H1 (cell line): Measurements from ENCODE around the gene ZNF593. TPM values are rescaled to one million over a fixed set of nuclear protein-coding genes. Genes with fewer than 3 reads are reported as not detected.
A peak's percentile ranks its signal among the peaks of the same experiment; 100 is the strongest.

Experiments
- CTCF ChIA-PET: fragments of 300-600 bp; sonication (Branson Sonifier 250); formaldehyde crosslinking; loops from one replicate; lab custom pipeline; 2021; ENCODE audit not compliant: partially characterized antibody; lab: Charles Lee
- POLR2A ChIA-PET: fragments of 300-600 bp; sonication (Branson Sonifier 250); formaldehyde crosslinking; loops from one replicate; lab custom pipeline; 2021; ENCODE audit warnings: inconsistent platforms; ENCODE audit not compliant: partially characterized antibody; lab: Charles Lee
- DNase-seq, 2 experiments: peaks; one replicate each; pipeline versions ENCODE4 v3.0.0 to v3.0.0-alpha.2; 2010 to 2022; ENCODE audit warnings: low spot score in 2 of 2, low read depth in 1 of 2, mixed read lengths in 1 of 2
- FAIRE-seq: peaks from 2 replicates; lab custom pipeline; 2011; peaks lifted over from hg19 to GRCh38; lab: Jason Lieb, UNC
- H2AFZ ChIP-seq: 2 replicates; pipeline ENCODE4 v1.8.1; 2012; ENCODE audit warnings: low read length, inconsistent platforms
- H2AK5ac ChIP-seq: 2 replicates; pipeline ENCODE4 v1.6.1; 2013; ENCODE audit warnings: low read depth, low read length
- H2BK120ac ChIP-seq: replicated peaks from 2 replicates; pipeline ENCODE3; 2013; ENCODE audit warnings: low read depth, low read length, inconsistent platforms
- H2BK12ac ChIP-seq: 2 replicates; pipeline ENCODE4 v1.6.1; 2013; ENCODE audit warnings: low read depth, low read length
- H2BK15ac ChIP-seq: 2 replicates; pipeline ENCODE4 v1.6.1; 2013; ENCODE audit warnings: low read length
- H2BK20ac ChIP-seq: 2 replicates; pipeline ENCODE4 v1.6.1; 2013; ENCODE audit warnings: low read length
- H2BK5ac ChIP-seq: 2 replicates; pipeline ENCODE4 v1.6.1; 2013; ENCODE audit warnings: low read depth, low read length
- H3K14ac ChIP-seq: 2 replicates; pipeline ENCODE4 v1.6.1; 2013; ENCODE audit warnings: inconsistent platforms; ENCODE audit not compliant: insufficient read length
- H3K18ac ChIP-seq: 2 replicates; pipeline ENCODE4 v1.6.1; 2013; ENCODE audit warnings: low read length; ENCODE audit errors: extremely low read depth
- H3K23ac ChIP-seq: 2 replicates; pipeline ENCODE4 v1.6.1; 2013; ENCODE audit warnings: inconsistent platforms; ENCODE audit not compliant: insufficient read length
- H3K23me2 ChIP-seq: 2 replicates; pipeline ENCODE4 v1.6.1; 2013; ENCODE audit warnings: low read depth, low read length
- H3K27ac ChIP-seq: 2 replicates; pipeline ENCODE4 v1.6.1; 2011; ENCODE audit warnings: low read depth, low read length, inconsistent platforms
- H3K27me3 ChIP-seq, 4 experiments: replicated peaks in 1 of 4; 1 replicate in 1 of 4; 2 replicates in 3 of 4; pipeline versions ENCODE4 v1.6.1 to v1.8.1; 2011 to 2013; ENCODE audit warnings: low read length in 3 of 4, mild to moderate bottlenecking in 3 of 4, inconsistent platforms in 2 of 4, mixed read lengths in 2 of 4, moderate library complexity in 1 of 4; ENCODE audit not compliant: control insufficient read depth in 3 of 4, insufficient read depth in 3 of 4; ENCODE audit errors: extremely low read depth in 1 of 4
- H3K36me3 ChIP-seq, 4 experiments: 2 replicates each; pipeline versions ENCODE4 v1.6.1 to v1.8.1; 2011 to 2013; ENCODE audit warnings: mild to moderate bottlenecking in 4 of 4, low read length in 3 of 4, moderate library complexity in 2 of 4, control low read depth in 1 of 4, inconsistent platforms in 1 of 4; ENCODE audit not compliant: insufficient read depth in 4 of 4, control insufficient read depth in 2 of 4
- H3K4ac ChIP-seq: replicated peaks from 2 replicates; pipeline ENCODE3; 2013; ENCODE audit warnings: low read length, low read depth, mixed read lengths, inconsistent platforms; ENCODE audit not compliant: insufficient read length
- H3K4me1 ChIP-seq, 4 experiments: replicated peaks in 1 of 4; 1 replicate in 1 of 4; 2 replicates in 3 of 4; pipeline versions ENCODE4 v1.6.1 to v1.8.1; 2011 to 2013; ENCODE audit warnings: low read length in 3 of 4, inconsistent platforms in 2 of 4, mixed read lengths in 1 of 4; ENCODE audit not compliant: insufficient read depth in 4 of 4, control insufficient read depth in 3 of 4
- H3K4me2 ChIP-seq, 2 experiments: 2 replicates each; pipeline versions ENCODE4 v1.6.1 to v1.8.1; 2011 to 2013; ENCODE audit warnings: low read depth in 2 of 2, low read length in 2 of 2, control low read depth in 1 of 2, inconsistent platforms in 1 of 2, mild to moderate bottlenecking in 1 of 2; ENCODE audit not compliant: insufficient read depth in 1 of 2
- H3K4me3 ChIP-seq, 4 experiments: fragments of 200-600, 300-600 bp in 1 of 4; sonication (generic), shearing (Covaris generic), sonication (Bioruptor Twin) in 1 of 4; 2 replicates each; pipeline versions ENCODE4 v1.5.1 to v1.8.1; 2011 to 2016; ENCODE audit warnings: low read length in 4 of 4, low read depth in 3 of 4, control low read depth in 2 of 4, inconsistent platforms in 2 of 4, mild to moderate bottlenecking in 2 of 4, mixed read lengths in 1 of 4, moderate library complexity in 1 of 4; ENCODE audit not compliant: insufficient read depth in 2 of 4; ENCODE audit errors: extremely low read depth in 1 of 4
- H3K56ac ChIP-seq: replicated peaks from 2 replicates; pipeline ENCODE3; 2013; ENCODE audit warnings: low read depth, mild to moderate bottlenecking, mixed read lengths, low read length, inconsistent platforms; ENCODE audit not compliant: insufficient read length
- H3K79me1 ChIP-seq: 2 replicates; pipeline ENCODE4 v1.6.1; 2013; ENCODE audit warnings: low read depth, low read length, control low read depth
- H3K79me2 ChIP-seq, 2 experiments: 2 replicates each; pipeline versions ENCODE4 v1.6.1 to v1.8.1; 2012 to 2013; ENCODE audit warnings: low read length in 2 of 2, mild to moderate bottlenecking in 2 of 2, inconsistent platforms in 1 of 2; ENCODE audit not compliant: insufficient read depth in 2 of 2, control insufficient read depth in 1 of 2
- H3K9ac ChIP-seq, 4 experiments: replicated peaks in 1 of 4; 1 replicate in 1 of 4; 2 replicates in 3 of 4; pipeline versions ENCODE4 v1.6.1 to v1.8.1; 2011 to 2013; ENCODE audit warnings: low read depth in 3 of 4, low read length in 3 of 4, control low read depth in 2 of 4, mild to moderate bottlenecking in 2 of 4, moderate library complexity in 2 of 4, inconsistent platforms in 1 of 4; ENCODE audit errors: extremely low read depth in 1 of 4
- H3K9me3 ChIP-seq, 2 experiments: 2 replicates each; pipeline versions ENCODE4 v1.6.1 to v1.8.1; 2012 to 2013; ENCODE audit warnings: mild to moderate bottlenecking in 2 of 2, moderate library complexity in 2 of 2, control low read depth in 1 of 2, inconsistent platforms in 1 of 2, low read depth in 1 of 2, low read length in 1 of 2, mixed read lengths in 1 of 2; ENCODE audit not compliant: insufficient read depth in 2 of 2
- H4K20me1 ChIP-seq, 2 experiments: replicated peaks in 1 of 2; 2 replicates each; pipeline versions ENCODE3 to v1.8.1; 2011 to 2013; ENCODE audit warnings: inconsistent platforms in 2 of 2, low read length in 2 of 2, mild to moderate bottlenecking in 1 of 2; ENCODE audit not compliant: insufficient read depth in 2 of 2, control insufficient read depth in 1 of 2
- H4K5ac ChIP-seq: 2 replicates; pipeline ENCODE4 v1.6.1; 2013; ENCODE audit warnings: low read length, low read depth, mixed read lengths, inconsistent platforms; ENCODE audit not compliant: insufficient read length
- H4K8ac ChIP-seq: 2 replicates; pipeline ENCODE4 v1.8.0; 2013; ENCODE audit warnings: mild to moderate bottlenecking, moderate library complexity, low read length, inconsistent platforms; ENCODE audit not compliant: insufficient read depth; ENCODE audit errors: extremely low read depth
- H4K91ac ChIP-seq: replicated peaks from 2 replicates; pipeline ENCODE3; 2013; ENCODE audit warnings: low read length, mixed read lengths, inconsistent platforms; ENCODE audit not compliant: insufficient read length
- NRF1 ChIP-seq: IDR thresholded peaks from 2 replicates; pipeline ENCODE4 v1.6.1; 2011; ENCODE audit warnings: mild to moderate bottlenecking, low read depth, low read length, improper control_type of control experiment
- SUZ12 ChIP-seq: fragments of 200-600 bp; sonication (generic); IDR thresholded peaks from 2 replicates; pipeline ENCODE4 v1.6.1; 2012; ENCODE audit warnings: mild to moderate bottlenecking, inconsistent platforms, low read length, moderate library complexity, mixed read lengths
- WGBS, 2 experiments: shearing (Covaris generic) in 1 of 2; methylation state at CpG; one replicate each; pipeline versions ENCODE4 v1.1.6 to v1.1.7; 2013 to 2015; ENCODE audit warnings: low lambda C conversion rate in 2 of 2, mixed read lengths in 2 of 2, inconsistent platforms in 1 of 2, low coverage in 1 of 2, missing lambda C conversion rate in 1 of 2; ENCODE audit not compliant: insufficient replicate concordance in 2 of 2, insufficient coverage in 1 of 2, insufficient read length in 1 of 2; ENCODE audit errors: extremely low coverage in 1 of 2, missing lambda C conversion rate in 1 of 2; 5-methylcytosine and 5-hydroxymethylcytosine counted together
- polyA plus RNA-seq, 7 experiments: library from polyadenylated mRNA; depleted of rRNA in 3 of 7; stranded (reverse) in 5 of 7; unstranded in 2 of 7; fragments of >200 nt in 5 of 7; fragments of 200-250 nt in 2 of 7; gene quantifications; 1 replicate in 5 of 7; 2 replicates in 1 of 7; 4 replicates in 1 of 7; pipeline versions ENCODE4 v1.2.1 to v1.2.3, GENCODE V29; 2011 to 2013; ENCODE audit warnings: missing spikeins in 2 of 7, mixed read lengths in 2 of 7
- total RNA-seq: library from RNA; stranded (reverse); fragmentation: NEBNext Ultra II Directional; extraction: Animal tissue kit (Norgen Biotek cat#: 25700); gene quantifications from 2 replicates; pipeline ENCODE4 v1.2.1, GENCODE V29; 2021

Gene ZNF593
- total and polyA plus RNA-seq, 2 of the 8 experiments (the other 6 are each of a cell fraction or from before 2014, with no cell fraction given): 38.2 to 68.0 TPM

- H3K36me3 ChIP-seq: no peaks in the 10 kb centered on the region
- no peak overlapping the region for H3K56ac ChIP-seq
- peaks cover 27 to 78% (median 66%) of the 10 kb centered on the region in 4 experiments for H3K27me3 ChIP-seq
- no peak overlapping the region for H4K5ac ChIP-seq
- H3K9ac ChIP-seq: no peak overlapping the region
- H3K23ac ChIP-seq: no peak overlapping the region
- H2BK15ac ChIP-seq: no peak overlapping the region; the same call in 1 of the 2 replicates
- H3K4me1 ChIP-seq: peaks cover 14 to 42% (median 28%) of the 10 kb centered on the region in 4 experiments
- H3K4me2 ChIP-seq: peak overlapping the region; percentile 74 to 80
- WGBS, 2 experiments: 11% methylated on average over 21 of the region's 21 CpGs; no CpG with 5 or more reads in 1 of the 2 experiments
- no peak for DNase-seq
- H3K23me2 ChIP-seq: peaks cover 10% of the 10 kb centered on the region
- H3K79me2 ChIP-seq: no peaks in the 10 kb centered on the region
- no peak overlapping the region for H3K18ac ChIP-seq
- H2BK12ac ChIP-seq: peak overlapping the region; percentile 81
- no peak overlapping the region for H2BK5ac ChIP-seq
- H4K91ac ChIP-seq: peak overlapping the region; percentile 3
- no peak overlapping the region for H3K4ac ChIP-seq
- H3K79me1 ChIP-seq: no peaks in the 10 kb centered on the region
- no peaks in the 10 kb centered on the region for H3K9me3 ChIP-seq
- H2AK5ac ChIP-seq: no peak overlapping the region
- H2AFZ ChIP-seq: no peak overlapping the region
- no peak overlapping the region for H2BK20ac ChIP-seq
- H4K20me1 ChIP-seq: peaks cover 10 to 11% of the 10 kb centered on the region in 2 experiments
- ChIA-PET POLR2A (interaction anchor here (0.7 to 2.5 kb wide), 10 partner anchors 10 to 255 kb away, joined by 3 to 6 read pairs (median 3); partner anchors contain the start of genes CNKSR1, LIN28A, PDIK1L and SH3BGRL3), CTCF (interaction anchor here (0.6 to 6.0 kb wide), 11 partner anchors 8 to 146 kb away, joined by 3 to 47 read pairs (median 5); partner anchors contain the start of genes C1orf232, CEP85, CNKSR1 and ZNF593)
- FAIRE-seq: no peak
- no peak overlapping the region for H4K8ac ChIP-seq
- H3K14ac ChIP-seq: no peak overlapping the region
- H2BK120ac ChIP-seq: no peak overlapping the region
- H3K4me3 ChIP-seq: peak overlapping the region; percentile 6 to 52 (median 38); a peak in 6 of 8 replicates
- no peak overlapping the region for H3K27ac ChIP-seq
- TF ChIP-seq SUZ12 (peak; percentile 67; the same call in 1 of the 2 replicates), NRF1 (no peak)
Observed at GRCh38 chr1:26155370-26156284, 14.1 kb upstream of the ZNF593 start.
